Ishikawa (cell line): Measurements from ENCODE around the gene SKAP1.

Experiments
- CEBPB ChIP-seq: IDR thresholded peaks from 2 replicates; pipeline ENCODE4 v1.6.1; 2012
- CREB1 ChIP-seq: IDR thresholded peaks from 2 replicates; pipeline ENCODE4 v1.6.1; 2012; ENCODE audit warnings: low read depth
- EP300 ChIP-seq: IDR thresholded peaks from 2 replicates; pipeline ENCODE4 v1.6.1; 2012; ENCODE audit warnings: borderline replicate concordance
- FOXM1 ChIP-seq: IDR thresholded peaks from 2 replicates; pipeline ENCODE4 v1.6.1; 2012; ENCODE audit warnings: low read depth, borderline replicate concordance
- MAX ChIP-seq: IDR thresholded peaks from 2 replicates; pipeline ENCODE4 v1.6.1; 2012
- NFIC ChIP-seq: IDR thresholded peaks from 2 replicates; pipeline ENCODE4 v1.6.1; 2012
- RAD21 ChIP-seq: IDR thresholded peaks from 2 replicates; pipeline ENCODE4 v1.6.1; 2012; ENCODE audit warnings: low read depth
- REST ChIP-seq: IDR thresholded peaks from 2 replicates; pipeline ENCODE4 v1.6.1; 2012; ENCODE audit warnings: low read depth, mild to moderate bottlenecking
- TAF1 ChIP-seq: IDR thresholded peaks from 2 replicates; pipeline ENCODE4 v1.6.1; 2012; ENCODE audit warnings: low read depth, mild to moderate bottlenecking
- TCF12 ChIP-seq: IDR thresholded peaks from 2 replicates; pipeline ENCODE4 v1.6.1; 2012; ENCODE audit warnings: low read depth
- TEAD4 ChIP-seq: IDR thresholded peaks from 2 replicates; pipeline ENCODE4 v1.6.1; 2012
- USF1 ChIP-seq: IDR thresholded peaks from 2 replicates; pipeline ENCODE4 v1.6.1; 2012
- YY1 ChIP-seq: IDR thresholded peaks from 2 replicates; pipeline ENCODE4 v1.6.1; 2012; ENCODE audit warnings: low read depth
- ZBTB7A ChIP-seq: IDR thresholded peaks from 2 replicates; pipeline ENCODE4 v1.6.1; 2012; ENCODE audit warnings: low read depth

GRCh38 chr17:48311324-48311723 lies 118.7 kb downstream of the SKAP1 start:
- TF ChIP-seq MAX, result no peak
- no peak for TF ChIP-seq REST
- no peak for TF ChIP-seq TAF1
- TF ChIP-seq YY1, result no peak
- no peak for TF ChIP-seq CREB1
- no peak for TF ChIP-seq TEAD4
- TF ChIP-seq TCF12, result no peak
- TF ChIP-seq EP300, result no peak
- no peak for TF ChIP-seq FOXM1
- TF ChIP-seq RAD21, result no peak
- TF ChIP-seq NFIC, result no peak
- no peak for TF ChIP-seq ZBTB7A
- TF ChIP-seq CEBPB, result no peak
- TF ChIP-seq USF1, result no peak
